HG03097 (cell line): ENCODE results near the gene PSME3IP1.
"Not testable (repeated sequence)": the region's sequence is repeated elsewhere in the genome, so short reads cannot be mapped to it uniquely, and the experiment has no call there.

Experiments
- ATAC-seq: cut with Tn5 transposase; IDR thresholded peaks from one replicate; pipeline ENCODE4 v1.9.1; 2021; ENCODE audit not compliant: unreplicated experiment, low FRiP score

PSME3IP1 gene

GRCh38 chr16:57200926-57201325 is 15.1 kb upstream of the PSME3IP1 start:
- ATAC-seq: not testable (repeated sequence)

- not testable (repeated sequence) for ATAC-seq
Measured at GRCh38 chr16:57200321-57200720, 14.5 kb upstream of the PSME3IP1 start.

- ATAC-seq: no peak
Measured at GRCh38 chr16:57196753-57197152, 10.9 kb upstream of the PSME3IP1 start.

- no peak for ATAC-seq
Measured at GRCh38 chr16:57196286-57196685, 10.4 kb upstream of the PSME3IP1 start.

GRCh38 chr16:57194512-57194911 is 8.7 kb upstream of the PSME3IP1 start:
- no peak for ATAC-seq

- no peak for ATAC-seq
Measured at GRCh38 chr16:57192720-57193486, 7.1 kb upstream of the PSME3IP1 start.

GRCh38 chr16:57192146-57192545 is 6.3 kb upstream of the PSME3IP1 start:
- ATAC-seq: no peak

- ATAC-seq: no peak
Measured at GRCh38 chr16:57191056-57191571, 5.3 kb upstream of the PSME3IP1 start.

GRCh38 chr16:57190136-57190535 is 4.3 kb upstream of the PSME3IP1 start:
- no peak for ATAC-seq

GRCh38 chr16:57189527-57189926 is 3.7 kb upstream of the PSME3IP1 start:
- not testable (repeated sequence) for ATAC-seq

- no peak for ATAC-seq
Measured at GRCh38 chr16:57188711-57189002, 2.8 kb upstream of the PSME3IP1 start.

- ATAC-seq: not testable (repeated sequence)
Measured at GRCh38 chr16:57187902-57188710, 2.3 kb upstream of the PSME3IP1 start.

GRCh38 chr16:57186872-57187854 is 1.3 kb upstream of the PSME3IP1 start:
- ATAC-seq: no peak

GRCh38 chr16:57185446-57185944 is 344 bp downstream of the PSME3IP1 start:
- peak; percentile 26 for ATAC-seq

- no peak for ATAC-seq
Measured at GRCh38 chr16:57184887-57185445, 873 bp downstream of the PSME3IP1 start.

- ATAC-seq: no peak
Measured at GRCh38 chr16:57184113-57184512, 1.7 kb downstream of the PSME3IP1 start.

GRCh38 chr16:57179215-57179828 is 6.5 kb downstream of the PSME3IP1 start:
- no peak for ATAC-seq

- ATAC-seq: no peak
Measured at GRCh38 chr16:57178793-57179212, 7.0 kb downstream of the PSME3IP1 start.

- ATAC-seq: no peak
Measured at GRCh38 chr16:57178196-57178595, 7.6 kb downstream of the PSME3IP1 start.

GRCh38 chr16:57175896-57176295 is 9.9 kb downstream of the PSME3IP1 start:
- no peak for ATAC-seq
